Stimulated activated CD8-positive, alpha-beta memory T cell treated with anti-CD3 and anti-CD28 coated beads, Interleukin-7, amount 100 ng/mL, for 24 hours (primary cell): ENCODE results near the gene ANKDD1B.

Experiments used
- DNase-seq: peaks from one replicate; pipeline ENCODE4 v3.0.0-alpha.2; 2020; ENCODE audit warnings: low read depth

Gene ANKDD1B

GRCh38 chr5:75616371-75616881 is 5.2 kb downstream of the ANKDD1B start:
- no peak for DNase-seq

GRCh38 chr5:75616971-75617621 is 5.8 kb downstream of the ANKDD1B start:
- DNase-seq = no peak

GRCh38 chr5:75617736-75618352 is 6.6 kb downstream of the ANKDD1B start:
- DNase-seq = no peak

GRCh38 chr5:75620184-75620959 is 9.1 kb downstream of the ANKDD1B start:
- DNase-seq = no peak

GRCh38 chr5:75622564-75622963 is 11.3 kb downstream of the ANKDD1B start:
- DNase-seq = no peak

GRCh38 chr5:75623846-75624245 is 12.6 kb downstream of the ANKDD1B start:
- DNase-seq = no peak

- no peak for DNase-seq
Measured at GRCh38 chr5:75626959-75627358, 15.7 kb downstream of the ANKDD1B start.

GRCh38 chr5:75627801-75628200 is 16.5 kb downstream of the ANKDD1B start:
- DNase-seq = no peak

- DNase-seq = no peak
Measured at GRCh38 chr5:75630875-75631274, 19.6 kb downstream of the ANKDD1B start.

- DNase-seq = no peak
Measured at GRCh38 chr5:75632321-75632720, 21.1 kb downstream of the ANKDD1B start.

GRCh38 chr5:75637949-75638348 is 26.7 kb downstream of the ANKDD1B start:
- DNase-seq = no peak

- DNase-seq = no peak
Measured at GRCh38 chr5:75639535-75640311, 28.5 kb downstream of the ANKDD1B start.

- DNase-seq = no peak
Measured at GRCh38 chr5:75640395-75640794, 29.1 kb downstream of the ANKDD1B start.

- no peak for DNase-seq
Measured at GRCh38 chr5:75640826-75641225, 29.6 kb downstream of the ANKDD1B start.

- no peak for DNase-seq
Measured at GRCh38 chr5:75648712-75649111, 37.5 kb downstream of the ANKDD1B start.

- no peak for DNase-seq
Measured at GRCh38 chr5:75651575-75652238, 40.5 kb downstream of the ANKDD1B start.

GRCh38 chr5:75653521-75653920 is 42.3 kb downstream of the ANKDD1B start:
- DNase-seq = no peak

- DNase-seq = no peak
Measured at GRCh38 chr5:75654693-75655295, 43.5 kb downstream of the ANKDD1B start.

GRCh38 chr5:75656311-75657003 is 45.2 kb downstream of the ANKDD1B start:
- no peak for DNase-seq

GRCh38 chr5:75659791-75660450 is 48.7 kb downstream of the ANKDD1B start:
- DNase-seq = no peak
